Left kidney (tissue), 8 donors: ENCODE data around the gene ST13. TPM values are rescaled to one million over a fixed set of nuclear protein-coding genes. Genes with fewer than 3 reads are reported as not detected.
"Not testable (repeated sequence)": the region's sequence is repeated elsewhere in the genome, so short reads cannot be mapped to it uniquely, and the experiment has no call there.

Source experiments
- DNase-seq: peaks from one replicate; pipeline ENCODE4 v3.0.0-alpha.2; 2013
- long read RNA-seq, 8 donors: transcript quantifications; one replicate each; lab custom pipeline, GENCODE V29; 2026
- polyA plus RNA-seq: library from polyadenylated mRNA; unstranded; fragments of 120-200 nt; gene quantifications from one replicate; pipeline ENCODE4 v1.2.1, GENCODE V29; 2013; ENCODE audit not compliant: insufficient read length

Gene ST13
- 622 TPM for polyA plus RNA-seq
- long read RNA-seq, donor 1, transcript ST13-201 (12 exons, 3,595 nt) = major isoform, 141 of 317 reads
- long read RNA-seq, donor 1, partial matches to known transcripts = 170 of 317 reads
- long read RNA-seq, donor 1, other reads (novel, unspliced or antisense) = 6 of 317 reads
- long read RNA-seq, donor 2, transcript ST13-201 (12 exons, 3,595 nt) = major isoform, 112 of 208 reads
- long read RNA-seq, donor 2, partial matches to known transcripts = 96 of 208 reads
- long read RNA-seq, donor 2, other reads (novel, unspliced or antisense) = 0 of 208 reads
- long read RNA-seq, donor 3, transcript ST13-201 (12 exons, 3,595 nt) = major isoform, 100 of 148 reads
- long read RNA-seq, donor 3, partial matches to known transcripts = 48 of 148 reads
- long read RNA-seq, donor 3, other reads (novel, unspliced or antisense) = 0 of 148 reads
- long read RNA-seq, donor 4, transcript ST13-201 (12 exons, 3,595 nt) = major isoform, 5 of 31 reads
- long read RNA-seq, donor 4, partial matches to known transcripts = 26 of 31 reads
- long read RNA-seq, donor 4, other reads (novel, unspliced or antisense) = 0 of 31 reads
- long read RNA-seq, donor 5, transcript ST13-201 (12 exons, 3,595 nt) = major isoform, 227 of 433 reads
- long read RNA-seq, donor 5, partial matches to known transcripts = 177 of 433 reads
- long read RNA-seq, donor 5, other reads (novel, unspliced or antisense) = 29 of 433 reads
- long read RNA-seq, donor 6, transcript ST13-201 (12 exons, 3,595 nt) = major isoform, 89 of 307 reads
- long read RNA-seq, donor 6, partial matches to known transcripts = 210 of 307 reads
- long read RNA-seq, donor 6, other reads (novel, unspliced or antisense) = 8 of 307 reads
- long read RNA-seq, donor 7, transcript ST13-201 (12 exons, 3,595 nt) = major isoform, 156 of 375 reads
- long read RNA-seq, donor 7, partial matches to known transcripts = 206 of 375 reads
- long read RNA-seq, donor 7, other reads (novel, unspliced or antisense) = 13 of 375 reads
- long read RNA-seq, donor 8, transcript ST13-201 (12 exons, 3,595 nt) = major isoform, 72 of 111 reads
- long read RNA-seq, donor 8, partial matches to known transcripts = 39 of 111 reads
- long read RNA-seq, donor 8, other reads (novel, unspliced or antisense) = 0 of 111 reads

DNA sequence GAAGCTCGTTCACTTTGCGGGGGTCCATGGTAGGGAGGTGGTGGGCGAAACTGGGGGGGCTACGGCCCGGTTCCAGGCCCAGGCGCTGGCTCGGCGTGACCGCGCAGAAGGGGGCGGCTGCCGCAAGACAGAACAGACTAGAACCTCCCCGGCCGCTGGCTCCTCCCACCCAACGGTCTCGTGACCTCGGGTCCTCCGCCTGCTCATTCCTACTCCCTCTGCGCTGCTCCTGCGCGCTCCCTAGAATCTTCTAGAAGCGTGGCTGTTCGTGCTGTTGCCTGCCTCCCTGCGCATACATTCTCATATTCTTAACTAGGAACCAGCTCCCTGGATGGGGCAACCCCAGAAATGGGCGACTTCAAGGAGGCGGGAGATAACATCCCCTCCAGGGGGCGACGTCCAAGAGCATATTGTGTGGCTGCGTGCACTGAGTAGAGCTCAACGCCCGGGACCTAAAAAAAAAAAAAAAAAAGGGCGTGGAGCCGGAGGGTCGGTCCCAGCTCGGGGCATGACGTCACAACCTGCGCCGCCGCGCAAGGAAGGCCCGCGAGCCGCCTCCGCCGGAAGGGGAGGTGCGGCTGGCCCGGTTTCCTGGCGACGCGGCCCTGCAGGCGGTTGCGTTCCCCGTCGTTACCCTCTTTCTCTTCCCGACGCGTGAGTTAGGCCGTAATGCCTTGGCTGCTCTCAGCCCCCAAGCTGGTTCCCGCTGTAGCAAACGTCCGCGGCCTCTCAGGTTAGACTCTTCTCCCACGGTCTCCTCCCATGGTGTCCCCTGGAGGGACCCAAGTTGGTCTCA lies at the start of gene ST13, which contains the start of gene XPNPEP3:
Gene ST13, minus strand, starts transcription at position 127 of the 796 bp plus-strand sequence. Its CDS starts 99 bp downstream, at position 28.
Gene XPNPEP3, plus strand, starts transcription at position 636 of the 796 bp plus-strand sequence. Its CDS starts 34 bp downstream, at position 670.
- peak; percentile 95 for DNase-seq

DNA sequence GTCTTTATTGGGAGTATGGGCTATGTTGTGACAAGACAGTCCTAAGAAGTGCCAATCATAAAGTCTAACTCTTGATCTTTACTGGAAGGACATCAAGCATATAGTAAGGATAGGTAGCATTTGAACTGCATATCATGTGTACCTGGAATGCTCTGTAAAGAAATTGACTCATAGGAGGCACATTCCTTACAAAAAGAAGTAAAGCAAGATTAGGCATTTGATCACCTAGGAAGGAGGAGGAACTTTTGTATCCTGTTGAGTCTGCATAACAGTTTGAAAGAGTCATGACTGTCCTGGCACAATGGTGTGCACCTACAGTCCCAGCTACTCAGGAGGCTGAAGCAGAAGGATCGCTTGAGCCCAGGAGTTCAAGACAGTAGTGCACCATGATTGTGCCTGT lies 47.7 kb upstream of the ST13 start:
- DNase-seq = no peak

DNA sequence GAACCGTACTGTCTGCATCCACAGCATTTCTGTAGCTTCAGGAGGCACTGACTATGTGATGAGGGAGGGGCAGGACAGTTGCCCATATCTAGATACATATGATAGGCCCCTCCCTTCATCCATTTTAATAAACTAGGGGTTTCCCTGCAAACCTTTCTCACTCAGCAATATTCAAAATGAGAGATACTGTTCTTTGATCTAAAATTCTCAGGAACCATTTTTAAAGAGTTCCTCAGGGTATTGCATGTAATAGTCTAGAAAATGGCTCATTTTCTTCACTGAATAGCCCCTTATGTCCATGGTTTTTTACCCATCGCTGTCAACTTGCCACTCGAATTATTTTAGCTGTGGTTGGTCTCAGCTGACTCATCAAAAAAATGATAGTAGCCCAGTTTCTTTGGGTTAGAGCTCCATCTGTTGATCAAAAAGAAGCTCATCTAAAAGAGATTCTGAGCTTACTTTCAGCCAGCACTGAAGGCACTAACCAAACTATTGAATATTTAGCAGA lies 42.5 kb upstream of the ST13 start:
- peak; percentile 53 for DNase-seq

DNA sequence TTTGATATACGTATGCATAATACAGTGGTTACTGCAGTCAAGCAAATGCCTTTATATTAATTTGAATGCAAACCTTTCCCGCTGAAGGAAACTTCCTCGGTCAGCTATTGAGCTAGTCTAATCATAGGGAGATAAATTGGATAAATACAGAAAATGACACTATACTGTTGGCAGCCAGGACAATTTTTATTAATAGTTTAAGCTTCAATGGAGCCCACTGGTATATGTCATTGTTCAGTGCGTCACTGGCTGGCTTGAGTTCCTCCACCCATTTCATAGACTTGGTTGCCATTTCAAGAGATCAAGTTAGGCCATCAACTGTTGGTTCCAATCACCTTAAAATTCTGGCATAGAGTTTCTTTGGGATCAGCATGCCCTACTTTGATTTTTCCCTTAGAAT lies 38.0 kb upstream of the ST13 start:
- DNase-seq = no peak

DNA sequence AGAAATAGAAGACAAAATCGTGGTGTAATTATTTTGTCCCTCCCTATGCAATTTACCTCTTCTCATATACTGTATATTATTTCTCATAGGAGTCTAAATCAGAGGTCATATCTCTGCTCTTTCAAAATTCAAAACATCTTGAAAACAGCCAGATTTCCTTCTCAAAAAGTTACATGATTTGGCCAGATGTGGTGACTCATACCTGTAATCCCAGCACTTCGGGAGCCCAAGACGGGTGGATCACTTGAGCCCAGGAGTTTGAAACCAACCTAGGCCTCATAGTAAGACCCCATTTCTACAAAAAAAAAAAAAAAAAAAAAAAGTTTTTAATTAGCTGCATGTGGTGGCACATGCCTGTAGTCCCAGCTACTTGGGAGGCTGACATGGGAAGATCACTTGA lies 34.4 kb upstream of the ST13 start:
- DNase-seq = no peak

DNA sequence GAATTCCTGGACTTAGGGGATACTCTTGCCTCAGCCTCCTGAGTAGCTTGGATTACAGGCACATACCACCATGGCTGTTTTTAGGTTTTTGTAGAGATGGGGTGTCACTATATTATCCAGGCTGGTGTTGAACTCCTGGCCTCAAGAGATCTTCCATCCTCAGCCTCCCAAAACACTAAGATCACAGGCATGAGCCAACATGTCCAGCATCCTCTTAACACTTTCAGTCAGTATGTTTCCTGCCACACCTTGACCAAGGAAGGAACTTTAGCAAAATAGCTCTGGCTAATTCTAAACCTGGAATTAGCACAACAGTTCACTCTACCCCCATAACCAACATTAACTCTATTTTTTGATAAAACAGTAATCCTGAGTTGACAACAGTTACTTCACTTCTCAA lies 32.7 kb upstream of the ST13 start:
- no peak for DNase-seq

DNA sequence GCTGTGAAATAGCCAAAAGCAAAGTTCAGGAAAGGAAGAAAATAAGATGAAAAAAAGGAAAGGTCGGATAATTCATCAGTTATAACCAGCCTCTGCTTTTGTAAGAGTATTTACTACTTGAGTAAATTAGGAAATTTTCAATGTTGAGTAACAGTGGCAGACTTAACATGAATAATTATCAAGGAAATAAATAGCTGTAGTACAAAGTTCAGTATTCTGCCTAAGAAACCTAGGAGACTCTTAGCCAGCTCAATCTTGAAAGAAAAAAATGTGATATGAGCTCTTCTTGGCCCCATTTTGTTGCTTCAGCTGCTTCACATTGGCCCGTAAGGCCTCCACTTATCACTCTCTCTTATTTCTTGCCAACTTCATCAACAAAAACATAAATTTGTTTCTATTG lies 22.5 kb upstream of the ST13 start:
- no peak for DNase-seq

DNA sequence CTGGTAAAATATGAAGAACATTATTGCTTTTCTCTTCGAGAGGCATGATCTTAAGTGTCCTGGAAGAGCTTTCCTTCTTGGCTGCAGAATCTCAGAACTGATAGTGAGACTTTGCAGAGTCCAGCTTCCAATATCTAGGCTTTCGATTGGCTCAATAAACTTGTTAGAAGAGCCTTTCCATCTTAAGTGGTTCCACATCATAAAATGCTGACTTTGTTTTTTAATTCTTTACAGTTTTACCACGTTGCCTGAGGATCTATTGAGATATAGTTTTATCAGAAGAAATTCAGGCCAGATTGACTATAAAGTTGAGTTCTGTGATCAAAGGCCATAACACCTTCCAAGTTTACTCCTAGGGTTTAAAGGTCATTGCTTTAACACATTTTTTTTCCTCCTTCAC lies 21.0 kb upstream of the ST13 start:
- no peak for DNase-seq

DNA sequence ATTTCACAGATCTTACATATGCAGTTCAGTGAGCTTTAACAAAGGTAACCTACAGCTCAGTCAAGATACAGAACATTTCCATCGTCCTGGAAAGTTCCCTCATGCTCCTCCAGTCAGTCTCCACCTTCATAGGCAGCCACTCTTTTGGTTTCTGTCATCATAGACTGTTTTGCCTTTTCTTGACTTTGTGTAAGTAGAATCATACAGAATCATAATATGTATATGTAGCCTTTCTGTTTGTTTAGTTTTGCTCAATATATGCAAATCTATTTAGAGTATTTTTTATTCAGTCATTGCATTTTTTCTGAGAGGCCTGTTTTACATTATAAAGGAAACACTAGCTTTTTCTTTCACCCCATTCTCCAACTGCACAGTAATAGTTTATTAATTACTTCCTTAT lies 20.5 kb upstream of the ST13 start:
- no peak for DNase-seq

DNA sequence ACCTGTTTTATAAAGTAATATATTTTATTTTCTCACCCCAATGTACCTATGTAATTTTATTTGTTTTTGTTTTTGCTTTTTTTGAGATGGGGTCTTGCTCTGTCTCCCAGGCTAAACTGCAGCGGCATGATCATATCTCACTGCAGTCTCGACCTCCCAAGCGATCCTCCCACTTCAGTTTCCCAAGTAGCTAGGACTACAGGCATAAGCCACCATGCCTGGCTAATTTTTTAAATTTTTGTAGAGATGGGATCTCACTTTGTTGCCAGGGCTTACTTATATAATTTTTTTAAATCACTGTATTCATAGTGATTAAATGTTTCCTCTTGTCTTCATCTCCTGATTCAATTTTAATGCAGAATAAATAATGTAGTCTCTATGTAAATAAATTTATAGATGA lies 18.7 kb upstream of the ST13 start:
- DNase-seq = no peak

DNA sequence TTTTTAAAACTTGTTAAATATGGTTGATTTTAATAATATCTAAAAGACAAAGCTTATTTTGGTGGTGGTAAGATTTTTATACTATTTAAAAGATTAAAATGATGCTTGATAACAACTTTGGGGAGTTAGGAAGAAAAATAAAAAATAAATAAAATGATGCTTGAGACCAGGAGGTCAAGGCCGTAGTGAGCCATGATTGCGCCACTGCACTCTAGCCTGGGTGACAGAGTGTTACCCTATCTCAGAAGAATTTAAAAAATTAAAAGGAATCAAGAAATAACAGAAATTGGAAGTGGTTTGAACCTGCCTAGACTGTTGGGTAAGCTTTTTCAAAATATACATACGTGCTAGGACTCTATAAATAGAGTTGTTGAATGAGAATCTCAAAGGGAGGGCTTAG lies 17.6 kb upstream of the ST13 start:
- DNase-seq = no peak

DNA sequence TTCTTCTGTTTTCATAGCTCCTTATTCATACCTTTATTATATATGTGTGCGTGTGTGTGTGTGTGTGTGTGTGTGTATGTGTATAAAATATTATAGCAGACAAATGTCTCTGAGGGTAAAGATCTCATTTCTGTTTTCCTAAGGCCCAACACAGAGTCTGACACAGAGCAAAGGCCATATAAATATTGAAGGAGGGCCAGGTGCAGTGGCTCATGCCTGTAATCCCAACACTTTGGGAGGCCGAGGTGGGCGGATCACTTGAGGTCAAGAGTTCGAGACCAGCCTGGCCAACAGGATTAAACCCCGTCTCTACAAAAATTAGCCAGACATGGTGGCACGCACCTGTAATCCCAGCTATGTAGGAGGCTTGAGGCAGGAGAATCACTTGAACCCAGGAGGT lies 11.9 kb upstream of the ST13 start:
- DNase-seq = not testable (repeated sequence)

DNA sequence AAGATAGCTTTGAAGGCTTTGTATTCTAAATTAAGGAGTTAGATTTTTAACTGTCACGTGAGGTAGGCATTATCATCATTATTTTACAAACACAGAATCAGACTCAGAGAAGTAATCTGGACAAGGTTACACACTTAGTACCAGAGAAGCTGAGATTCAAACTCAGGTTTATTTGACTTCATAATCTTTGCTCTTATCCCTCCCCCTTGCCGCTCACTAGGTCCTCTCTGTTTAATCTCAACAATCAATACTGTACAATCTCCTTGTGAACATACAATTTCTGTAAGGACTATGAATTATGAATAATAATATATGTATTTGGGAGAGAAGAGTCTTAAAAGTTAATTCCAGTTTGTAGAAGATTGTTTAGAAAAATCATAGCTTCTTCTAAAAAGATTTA lies 10.7 kb upstream of the ST13 start:
- DNase-seq = no peak

DNA sequence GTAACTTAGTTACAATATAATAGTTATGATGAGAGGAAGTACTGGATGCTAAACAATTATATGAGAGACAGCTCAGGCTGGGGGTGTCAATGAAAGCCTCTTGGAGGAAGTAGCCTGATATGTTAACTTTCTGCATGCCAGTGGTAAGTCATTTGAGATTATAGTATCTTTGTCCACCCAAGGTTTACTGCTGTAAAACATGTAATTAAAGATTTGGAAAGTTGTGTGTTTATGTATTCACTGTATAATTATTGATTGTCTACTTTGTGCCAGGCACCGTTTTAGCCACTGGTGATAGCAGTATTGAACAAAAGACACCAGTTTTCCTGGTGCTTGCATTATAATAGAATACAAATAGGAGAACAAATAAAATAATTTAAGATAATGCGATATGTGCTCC lies 6.1 kb upstream of the ST13 start:
- DNase-seq = no peak

DNA sequence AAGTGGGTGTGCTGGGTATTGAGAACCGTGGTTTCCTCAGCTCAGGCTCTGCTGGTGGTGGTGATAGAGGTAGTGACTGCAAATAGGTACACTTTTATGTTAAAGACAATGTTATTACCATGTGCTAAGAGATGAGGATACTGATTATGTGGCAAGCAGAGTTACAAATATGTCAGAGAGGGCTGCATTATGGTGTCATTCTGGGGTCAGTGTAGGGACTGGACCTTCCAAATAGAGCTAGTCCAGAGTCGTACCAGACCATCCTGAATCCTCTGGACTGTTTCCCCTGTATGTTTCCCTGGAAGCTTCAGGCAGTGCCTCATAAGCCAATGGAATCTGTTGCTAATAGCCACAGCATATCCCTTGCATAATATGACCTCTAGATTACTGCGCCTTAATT lies 5.6 kb upstream of the ST13 start, which contains the start of gene DNAJB7:
Gene DNAJB7, minus strand, starts transcription at position 101 of the 400 bp plus-strand sequence. CDS start 119 bp downstream, outside the sequence.
- no peak for DNase-seq

DNA sequence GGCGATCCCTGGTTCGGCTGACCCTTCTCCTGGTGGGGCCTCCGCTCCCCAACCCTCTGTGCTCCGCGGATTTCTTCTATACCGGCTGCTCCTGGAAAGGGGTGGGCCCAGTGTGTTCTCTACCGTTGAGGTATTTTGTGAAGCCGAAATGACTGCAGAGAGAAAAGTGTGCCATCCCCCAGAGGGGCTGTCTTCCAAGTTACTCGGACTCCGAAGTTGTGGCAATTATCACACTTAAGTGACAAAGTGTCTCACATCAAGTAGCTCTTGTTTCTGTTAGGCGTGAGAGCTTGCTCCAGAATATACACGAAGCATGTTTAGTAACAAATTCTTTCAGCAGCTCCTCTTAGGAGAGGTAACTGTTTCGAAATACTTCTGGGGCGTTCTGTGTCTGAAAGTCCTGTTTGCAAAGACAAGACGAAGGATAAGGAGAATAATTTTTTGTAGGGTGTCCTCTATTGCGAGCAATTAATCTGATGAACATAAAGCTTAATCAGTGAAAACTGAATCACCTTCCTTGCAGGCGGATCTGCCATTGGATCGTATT lies 943 bp upstream of the ST13 start:
- no peak for DNase-seq

DNA sequence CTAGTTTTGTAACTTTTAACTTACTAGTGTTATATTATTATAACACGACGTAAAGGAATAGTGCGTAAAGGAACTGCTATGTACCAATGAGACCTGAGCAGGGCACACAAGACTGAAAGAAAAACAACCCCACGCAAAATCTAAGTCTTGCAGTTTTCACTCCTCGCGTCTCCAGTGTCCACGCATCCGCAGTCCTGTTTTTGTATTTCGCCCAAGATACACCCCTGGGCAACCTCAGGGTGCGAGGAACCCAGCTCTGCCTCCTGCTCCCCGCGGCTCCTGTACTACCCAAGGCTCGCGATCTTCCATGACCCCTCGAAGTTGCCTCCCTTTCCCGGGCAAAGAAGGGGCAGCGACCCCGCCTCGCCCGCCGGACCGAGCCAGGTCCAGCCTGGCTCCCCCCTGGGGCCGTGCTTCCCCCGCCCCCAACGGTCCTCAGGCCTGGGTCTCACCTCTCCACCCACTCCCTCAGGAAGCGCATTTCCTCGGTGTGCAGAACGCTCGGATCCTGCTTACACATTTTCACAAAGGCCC lies 393 bp downstream of the ST13 start:
- no peak for DNase-seq

DNA sequence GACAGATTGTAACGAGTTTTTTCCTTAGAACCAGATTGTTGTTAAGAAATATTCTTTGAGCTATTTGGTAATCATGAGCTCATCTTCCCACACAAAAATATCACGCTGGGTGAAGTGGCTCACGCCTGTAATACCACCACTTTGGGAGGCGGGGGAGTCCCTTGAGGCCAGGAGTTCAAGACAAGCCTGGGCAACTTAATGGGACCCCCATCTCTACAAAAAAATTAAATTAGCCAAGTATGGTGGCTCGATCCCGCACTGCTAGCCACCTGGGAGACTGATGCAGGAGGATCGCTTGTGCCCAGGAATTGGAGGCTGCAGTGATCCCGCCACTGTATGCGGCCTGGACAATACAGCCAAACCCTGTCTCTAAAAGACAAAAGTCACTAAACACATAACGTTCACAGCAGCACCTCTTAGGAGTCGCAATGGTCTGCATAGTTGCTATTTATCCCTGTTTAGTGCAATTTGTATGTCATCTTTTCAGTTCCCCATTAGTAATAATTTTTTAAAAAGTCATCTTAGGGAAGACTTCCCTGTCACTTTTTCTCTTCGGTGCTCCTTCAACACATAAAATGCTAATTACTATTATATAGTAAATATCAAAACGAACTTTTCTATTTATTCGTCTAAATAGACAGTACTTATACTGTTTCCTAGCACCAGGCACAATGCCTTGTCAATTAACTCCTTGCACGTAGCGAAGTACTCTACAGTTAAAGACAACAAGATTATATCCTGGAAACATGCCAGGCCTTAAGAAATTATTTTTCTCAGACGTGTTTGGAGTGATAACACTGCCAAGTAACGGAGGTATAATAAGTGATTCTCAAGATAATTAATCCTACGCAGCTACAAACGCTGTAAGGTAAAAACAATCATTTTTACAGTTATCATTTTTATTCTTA lies 1.1 kb downstream of the ST13 start:
- no peak for DNase-seq

DNA sequence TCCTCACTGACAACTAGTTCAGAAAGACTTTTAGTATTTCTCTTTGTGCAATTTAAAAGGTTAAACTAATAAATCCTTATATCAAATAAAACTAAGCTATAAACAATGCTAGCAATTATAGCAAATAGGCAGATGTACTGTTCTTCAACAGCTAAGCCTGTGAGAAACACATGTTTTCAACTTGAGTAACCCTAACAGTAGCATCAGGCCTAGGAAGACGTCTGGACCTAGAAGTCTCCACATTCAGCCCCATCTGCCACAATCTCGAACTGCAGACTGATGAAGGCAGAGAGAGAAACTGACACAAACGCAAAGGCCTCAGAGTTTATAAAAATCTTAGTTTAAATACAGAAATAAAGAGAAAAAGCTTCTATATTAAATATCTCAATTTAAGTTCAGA lies 2.5 kb downstream of the ST13 start:
- no peak for DNase-seq

DNA sequence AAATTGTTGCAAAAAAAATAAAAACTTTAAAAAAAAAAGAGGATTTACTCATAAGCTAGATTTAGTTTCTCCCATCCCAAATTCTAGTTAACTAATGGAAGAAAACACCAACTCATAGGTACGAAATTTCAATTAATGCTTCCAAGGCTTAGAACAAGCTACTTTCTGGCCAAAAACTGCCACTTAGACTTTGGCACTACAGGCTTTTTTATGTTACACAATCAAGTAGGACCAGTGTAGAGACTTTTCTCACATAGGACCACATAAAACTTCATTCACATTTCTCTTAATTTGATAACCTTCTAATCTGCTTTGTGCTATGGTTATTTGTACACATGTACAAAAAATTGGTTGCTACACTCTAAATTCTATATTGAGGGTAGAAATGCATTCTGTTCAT lies 3.1 kb downstream of the ST13 start:
- DNase-seq = no peak
